ENCODE data around the gene SLC13A2.
"Not testable (repeated sequence)": the region's sequence is repeated elsewhere in the genome, so short reads cannot be mapped to it uniquely, and the experiment has no call there.

Gene SLC13A2

GRCh38 chr17:28466001-28466400 lies 7.4 kb upstream of the SLC13A2 start:
- Histone ChIP-seq H3K9me3 (ENCODE audit: control insufficient read depth, insufficient read depth, low read length) (no peaks in the 10 kb centered on the region), H3K9ac (ENCODE audit: low read depth, low read length) (no peak overlapping the region), H3K4me1 (ENCODE audit: insufficient read depth, low read length) (no peaks in the 10 kb centered on the region), H3K36me3 (ENCODE audit: insufficient read depth, low read length) (no peaks in the 10 kb centered on the region)

GRCh38 chr17:28466521-28467048 lies 6.9 kb upstream of the SLC13A2 start:
- no peak overlapping the region for H3K9ac ChIP-seq (ENCODE audit: low read depth, low read length)
- H3K9me3 ChIP-seq (ENCODE audit: control insufficient read depth, insufficient read depth, low read length): no peaks in the 10 kb centered on the region
- no peaks in the 10 kb centered on the region for H3K36me3 ChIP-seq (ENCODE audit: insufficient read depth, low read length)
- H3K4me1 ChIP-seq (ENCODE audit: insufficient read depth, low read length): 0 out of 2 replicates have a peak, but pooled peaks cover 3% of the 10 kb centered on the region

GRCh38 chr17:28467456-28468025 lies 5.9 kb upstream of the SLC13A2 start:
- Histone ChIP-seq H3K36me3 (ENCODE audit: insufficient read depth, low read length) (no peaks in the 10 kb centered on the region), H3K9me3 (ENCODE audit: control insufficient read depth, insufficient read depth, low read length) (no peaks in the 10 kb centered on the region), H3K9ac (ENCODE audit: low read depth, low read length) (no peak overlapping the region), H3K4me1 (ENCODE audit: insufficient read depth, low read length) (0 out of 2 replicates have a peak, but pooled peaks cover 3% of the 10 kb centered on the region)

DNA sequence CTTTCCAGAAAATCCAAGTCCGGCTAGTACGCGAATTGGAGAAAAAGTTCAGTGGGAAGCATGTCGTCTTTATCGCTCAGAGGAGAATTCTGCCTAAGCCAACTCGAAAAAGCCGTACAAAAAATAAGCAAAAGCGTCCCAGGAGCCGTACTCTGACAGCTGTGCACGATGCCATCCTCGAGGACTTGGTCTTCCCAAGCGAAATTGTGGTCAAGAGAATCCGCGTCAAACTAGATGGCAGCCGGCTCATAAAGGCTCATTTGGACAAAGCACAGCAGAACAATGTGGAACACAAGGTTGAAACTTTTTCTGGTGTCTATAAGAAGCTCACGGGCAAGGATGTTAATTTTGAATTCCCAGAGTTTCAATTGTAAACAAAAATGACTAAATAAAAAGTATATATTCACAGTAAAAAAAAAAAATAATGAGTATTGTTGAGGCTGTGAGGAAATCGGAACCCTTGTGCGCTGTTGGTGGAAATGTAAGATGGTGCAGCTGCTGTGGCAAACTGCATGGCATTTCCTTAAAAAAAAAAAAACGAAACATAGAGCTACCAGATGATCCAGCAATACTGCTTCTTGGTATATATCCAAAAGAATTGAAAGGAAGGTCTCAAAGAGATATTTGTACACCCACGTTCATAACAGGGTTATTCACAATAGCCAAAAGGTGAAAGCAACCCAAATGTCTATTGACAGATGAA lies 5.3 kb upstream of the SLC13A2 start:
- H3K9me3 ChIP-seq (ENCODE audit: control insufficient read depth, insufficient read depth, low read length); H3K4me1 ChIP-seq (ENCODE audit: insufficient read depth, low read length); H3K9ac ChIP-seq (ENCODE audit: low read depth, low read length); H3K36me3 ChIP-seq (ENCODE audit: insufficient read depth, low read length): not testable (repeated sequence)

- Histone ChIP-seq H3K9me3 (ENCODE audit: control insufficient read depth, insufficient read depth, low read length) (no peaks in the 10 kb centered on the region), H3K36me3 (ENCODE audit: insufficient read depth, low read length) (no peaks in the 10 kb centered on the region), H3K4me1 (ENCODE audit: insufficient read depth, low read length) (0 out of 2 replicates have a peak, but pooled peaks cover 3% of the 10 kb centered on the region), H3K9ac (ENCODE audit: low read depth, low read length) (no peak overlapping the region)
Observed at GRCh38 chr17:28468781-28469180, 4.7 kb upstream of the SLC13A2 start.

DNA sequence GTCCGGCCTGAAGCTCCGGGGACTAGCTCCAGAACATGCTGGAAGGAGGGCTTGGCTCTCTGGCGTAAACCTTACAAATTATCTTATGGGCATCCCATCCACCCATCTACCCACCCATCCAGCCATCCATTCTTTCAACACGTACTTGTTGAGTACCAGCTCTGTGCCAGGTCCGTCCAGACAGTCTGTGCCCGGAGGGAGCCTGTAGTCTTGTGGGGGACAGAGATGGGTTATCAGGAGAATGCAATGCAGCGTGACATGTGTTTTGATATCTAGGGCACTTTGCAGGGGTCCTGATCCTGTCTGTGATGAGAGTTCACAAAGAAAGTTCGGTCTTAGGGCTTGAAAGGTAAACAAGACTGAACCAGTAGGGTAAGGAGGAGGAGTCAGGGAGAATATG lies 4.1 kb upstream of the SLC13A2 start:
- no peaks in the 10 kb centered on the region for H3K9me3 ChIP-seq (ENCODE audit: control insufficient read depth, insufficient read depth, low read length)
- no peak overlapping the region for H3K9ac ChIP-seq (ENCODE audit: low read depth, low read length)
- 0 out of 2 replicates have a peak, but pooled peaks cover 3% of the 10 kb centered on the region for H3K4me1 ChIP-seq (ENCODE audit: insufficient read depth, low read length)
- H3K36me3 ChIP-seq (ENCODE audit: insufficient read depth, low read length): no peaks in the 10 kb centered on the region

DNA sequence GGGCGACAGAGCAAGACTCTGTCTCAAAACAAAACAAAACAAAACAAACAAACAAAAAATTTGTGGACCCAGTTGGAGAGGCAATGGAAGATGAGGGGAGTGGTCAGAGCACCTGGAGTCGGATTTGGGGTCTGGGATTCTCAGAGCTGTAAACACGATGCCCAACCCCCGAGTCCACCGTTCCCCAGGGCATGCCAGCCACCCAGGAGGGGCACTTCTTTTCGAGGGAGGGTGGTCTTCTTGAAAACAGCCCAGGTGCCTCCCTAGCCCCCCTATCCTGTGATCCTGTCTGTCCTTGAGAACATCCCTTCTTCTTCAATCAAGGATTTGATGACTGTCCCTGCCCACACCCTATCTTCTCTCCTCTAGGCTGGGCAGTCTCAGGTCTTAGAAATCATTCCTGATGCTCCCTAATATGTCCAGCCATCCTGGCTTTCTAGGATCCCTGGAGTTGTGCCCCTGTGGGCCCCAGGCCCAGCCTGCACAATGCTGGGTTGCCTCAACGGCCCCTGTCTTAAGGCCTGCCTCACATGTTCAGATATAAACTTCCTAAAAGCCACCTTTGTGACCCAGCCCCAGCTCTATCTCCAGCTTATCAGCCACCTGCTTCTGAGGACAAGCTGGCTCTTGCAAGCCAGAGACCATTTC lies 3.1 kb upstream of the SLC13A2 start:
- no peaks in the 10 kb centered on the region for H3K36me3 ChIP-seq (ENCODE audit: insufficient read depth, low read length)
- H3K9ac ChIP-seq (ENCODE audit: low read depth, low read length): no peak overlapping the region
- H3K9me3 ChIP-seq (ENCODE audit: control insufficient read depth, insufficient read depth, low read length): no peaks in the 10 kb centered on the region
- H3K4me1 ChIP-seq (ENCODE audit: insufficient read depth, low read length): 0 out of 2 replicates have a peak, but pooled peaks cover 3% of the 10 kb centered on the region

- Histone ChIP-seq H3K4me1 (ENCODE audit: insufficient read depth, low read length) (0 out of 2 replicates have a peak, but pooled peaks cover 3% of the 10 kb centered on the region), H3K36me3 (ENCODE audit: insufficient read depth, low read length) (no peaks in the 10 kb centered on the region), H3K9ac (ENCODE audit: low read depth, low read length) (no peak overlapping the region)
Observed at GRCh38 chr17:28470914-28471366, 2.5 kb upstream of the SLC13A2 start.

DNA sequence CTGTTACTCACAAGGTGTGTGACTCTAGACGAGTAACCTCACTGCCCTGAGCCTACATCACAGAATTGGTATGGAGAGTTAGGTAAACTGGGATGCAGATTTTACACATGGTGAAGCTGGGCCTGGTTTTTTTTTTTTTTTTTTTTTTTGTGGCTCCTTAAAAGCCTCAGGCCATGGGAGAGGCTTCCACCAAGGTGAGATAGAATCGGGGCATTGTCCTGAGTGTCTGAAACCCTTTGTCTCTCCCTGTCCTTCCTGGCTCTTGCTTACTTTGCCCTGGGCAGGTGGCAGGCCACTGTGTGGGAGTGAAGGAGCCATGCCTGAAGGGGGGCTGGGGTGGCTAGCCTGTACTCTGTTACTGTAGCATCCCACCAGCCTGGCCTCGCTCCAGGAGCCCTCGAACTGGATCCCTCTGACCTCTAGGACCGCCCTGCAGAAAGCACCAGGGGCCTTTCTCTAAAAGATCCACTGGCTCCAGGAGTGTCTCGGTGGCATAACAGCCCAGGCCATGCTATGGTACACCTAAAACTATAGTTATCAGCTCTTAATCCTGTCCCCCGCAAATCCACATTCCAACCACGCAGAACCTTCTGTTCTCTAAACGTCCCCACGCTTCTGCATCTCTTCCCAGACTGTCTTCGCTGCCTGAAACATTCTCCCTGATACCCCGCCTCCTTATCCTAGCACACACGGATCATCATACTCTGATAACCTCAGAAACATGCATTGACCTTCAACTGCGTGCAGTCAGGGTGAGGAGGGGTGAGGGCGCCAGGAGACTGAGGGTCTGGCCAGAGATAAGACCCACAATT lies 1.7 kb upstream of the SLC13A2 start:
- H3K4me1 ChIP-seq (ENCODE audit: insufficient read depth, low read length): 0 out of 2 replicates have a peak, but pooled peaks cover 3% of the 10 kb centered on the region
- H3K9ac ChIP-seq (ENCODE audit: low read depth, low read length): no peak overlapping the region
- H3K36me3 ChIP-seq (ENCODE audit: insufficient read depth, low read length): no peaks in the 10 kb centered on the region
- no peaks in the 10 kb centered on the region for H3K9me3 ChIP-seq (ENCODE audit: control insufficient read depth, insufficient read depth, low read length)

More at GRCh38 chr17:28470914-28471366, 2.5 kb upstream of the SLC13A2 start:
- no peaks in the 10 kb centered on the region for H3K9me3 ChIP-seq (ENCODE audit: control insufficient read depth, insufficient read depth, low read length)

DNA sequence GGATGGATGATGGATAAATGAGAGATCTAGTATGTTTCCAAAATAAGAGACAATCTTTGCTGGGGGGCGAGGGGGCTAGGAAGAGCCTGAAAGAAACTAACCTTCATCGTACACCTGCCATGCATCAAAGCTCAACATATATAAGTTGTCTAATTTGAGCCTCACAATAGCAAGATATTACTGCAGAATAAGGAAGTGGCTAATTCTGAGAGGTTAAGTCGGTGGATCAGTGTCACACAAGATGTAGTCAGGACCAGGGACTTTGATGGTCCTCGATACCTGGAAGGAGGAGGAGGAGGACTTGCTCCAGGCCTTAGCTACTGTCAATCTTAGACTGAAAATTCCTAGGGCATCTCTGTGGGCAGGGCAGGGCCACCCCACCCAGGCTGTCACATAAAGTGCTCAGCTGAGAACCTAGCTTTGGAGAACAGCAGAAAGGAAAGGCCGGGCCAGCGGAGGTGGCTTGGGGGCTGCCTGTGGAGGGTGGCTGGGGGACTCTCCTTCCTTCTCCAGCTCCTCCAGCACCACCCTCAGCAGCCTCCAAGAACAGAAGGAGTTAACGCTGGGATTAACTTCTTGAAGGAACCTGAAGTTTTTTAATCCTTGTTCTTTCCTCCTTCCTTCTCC lies 460 bp upstream of the SLC13A2 start:
- Histone ChIP-seq H3K9me3 (ENCODE audit: control insufficient read depth, insufficient read depth, low read length) (no peaks in the 10 kb centered on the region), H3K36me3 (ENCODE audit: insufficient read depth, low read length) (no peaks in the 10 kb centered on the region), H3K9ac (ENCODE audit: low read depth, low read length) (no peak overlapping the region), H3K4me1 (ENCODE audit: insufficient read depth, low read length) (0 out of 2 replicates have a peak, but pooled peaks cover 3% of the 10 kb centered on the region)

DNA sequence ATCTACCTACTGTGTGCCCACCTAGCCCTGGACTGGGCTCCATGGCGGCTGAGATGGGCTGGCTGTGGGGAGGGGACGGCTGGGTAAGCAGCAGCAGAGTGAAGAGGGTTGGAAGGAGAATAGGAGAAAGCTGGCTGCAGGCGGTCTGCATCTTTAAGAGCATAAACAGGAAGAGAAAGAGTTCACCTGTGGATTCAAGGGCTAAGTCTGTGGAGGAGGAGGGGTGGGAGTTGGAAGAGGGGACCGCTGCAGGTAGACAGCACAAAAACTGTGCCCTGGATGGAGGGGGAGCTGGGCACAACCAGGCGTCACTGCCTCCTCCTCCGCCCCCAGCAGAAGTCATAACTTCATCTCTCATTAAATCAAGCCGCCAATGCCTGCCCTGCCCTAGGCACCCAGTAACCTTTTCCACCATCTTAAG lies 677 bp downstream of the SLC13A2 start:
- Histone ChIP-seq H3K4me1 (ENCODE audit: insufficient read depth, low read length) (0 out of 2 replicates have a peak, but pooled peaks cover 3% of the 10 kb centered on the region), H3K36me3 (ENCODE audit: insufficient read depth, low read length) (no peaks in the 10 kb centered on the region), H3K9me3 (ENCODE audit: control insufficient read depth, insufficient read depth, low read length) (no peaks in the 10 kb centered on the region), H3K9ac (ENCODE audit: low read depth, low read length) (no peak overlapping the region)

DNA sequence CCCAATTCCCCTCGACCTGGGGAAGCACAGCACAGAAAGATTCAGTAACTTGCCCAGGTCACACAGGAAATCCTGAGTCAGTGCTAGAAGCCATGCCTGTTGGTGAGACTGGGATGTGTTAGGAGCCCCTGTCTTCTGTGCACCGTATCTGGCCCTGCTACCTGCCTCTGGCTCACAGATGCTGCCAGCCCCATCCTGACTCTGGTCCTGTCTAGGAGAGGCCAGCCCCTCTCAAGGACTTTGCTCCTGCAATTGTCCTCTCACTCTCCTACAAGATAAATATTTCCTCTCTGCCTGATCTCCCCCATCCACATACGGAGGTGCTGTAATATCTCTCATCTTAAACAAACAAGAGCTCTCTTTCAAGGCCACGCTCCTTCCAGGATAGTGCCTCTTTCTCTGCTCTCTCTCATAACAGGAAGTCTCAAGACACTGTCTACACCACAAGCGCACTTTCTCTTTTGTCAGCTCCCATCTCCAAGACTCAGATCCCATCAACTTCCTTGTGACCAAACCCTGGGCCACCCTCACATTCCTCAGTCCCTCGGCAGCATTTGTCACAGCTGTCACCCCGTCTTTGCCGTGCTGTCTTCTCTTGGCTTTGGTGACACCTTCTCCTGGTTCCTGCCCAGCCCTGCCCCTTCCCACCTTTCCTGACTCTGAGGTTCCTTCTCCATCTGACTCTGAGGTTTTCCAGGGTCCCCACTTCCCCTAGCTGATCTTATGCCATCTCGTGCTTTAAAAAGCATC lies 1.9 kb downstream of the SLC13A2 start:
- no peaks in the 10 kb centered on the region for H3K36me3 ChIP-seq (ENCODE audit: insufficient read depth, low read length)
- no peak overlapping the region for H3K9ac ChIP-seq (ENCODE audit: low read depth, low read length)
- 0 out of 2 replicates have a peak, but pooled peaks cover 3% of the 10 kb centered on the region for H3K4me1 ChIP-seq (ENCODE audit: insufficient read depth, low read length)
- H3K9me3 ChIP-seq (ENCODE audit: control insufficient read depth, insufficient read depth, low read length): no peaks in the 10 kb centered on the region

Data from ES-I3 (cell line).